ENCODE measurements around the gene EDRF1. TPM values are rescaled to one million over a fixed set of nuclear protein-coding genes. Genes with fewer than 3 reads are reported as not detected.

Gene EDRF1
- total RNA-seq, 3 donors from 2014 or later (not counting 1 experiment from before 2014, with no cell fraction given): 40.6 to 66.2 (median 57.5) TPM

DNA sequence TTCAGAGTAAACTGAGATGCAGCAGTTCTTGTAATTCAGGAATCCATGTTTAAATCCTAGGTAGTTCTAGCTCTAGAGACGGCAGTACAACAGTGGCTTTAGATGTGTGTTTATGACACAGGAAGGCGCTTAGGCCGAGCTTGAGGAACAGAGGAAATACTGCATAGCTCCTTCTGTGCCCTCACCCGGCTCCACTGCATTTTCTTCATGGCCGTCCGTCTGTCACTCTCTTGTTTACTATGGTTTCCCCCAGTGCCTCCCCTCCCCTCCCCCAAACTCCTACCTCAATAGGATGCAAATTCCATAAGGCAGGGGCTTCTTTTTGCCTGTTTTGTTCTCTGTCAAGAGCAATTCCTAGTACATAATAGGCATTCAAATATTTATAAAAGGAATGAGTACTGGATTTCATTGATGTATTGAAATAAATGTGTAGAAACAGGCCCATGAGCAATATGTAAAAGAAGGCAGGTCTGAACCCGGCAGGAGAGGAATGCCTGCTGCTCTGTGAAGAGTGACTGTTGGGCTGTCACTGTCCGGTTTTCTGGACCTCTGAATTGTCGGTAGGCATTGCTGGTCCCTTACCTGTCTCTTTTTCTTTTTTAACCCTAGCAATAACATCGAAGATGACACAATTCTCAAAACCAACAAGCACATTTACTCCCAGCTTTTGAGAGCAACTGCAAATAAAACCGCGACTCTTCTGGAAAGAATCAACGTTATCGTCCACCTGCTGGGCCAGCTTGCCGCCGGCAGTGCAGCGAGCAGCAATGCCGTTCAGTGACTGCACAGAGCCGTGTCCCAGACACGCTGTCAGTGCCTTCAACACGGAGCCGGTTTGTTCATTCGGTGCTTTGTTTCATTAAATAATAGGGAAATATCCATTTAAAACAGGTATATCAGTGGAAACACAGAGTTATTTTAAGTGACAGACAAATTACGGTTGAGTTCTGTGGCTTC, 43.5 kb downstream of the EDRF1 start:
- peaks cover 20% of the 10 kb centered on the region for H3K36me3 Mint-ChIP-seq
- DNase-seq (no peak), ATAC-seq (no peak)
- H3K4me3 ChIP-seq (ENCODE audit: low read length): no peak overlapping the region
- H3K36me3 ChIP-seq (ENCODE audit: control insufficient read depth, insufficient read depth, low read length): peaks cover 74% of the 10 kb centered on the region
- WGBS (ENCODE audit: insufficient coverage): 95% methylated on average over 23 of the region's 24 CpGs
- H3K9me3 Mint-ChIP-seq: no peaks in the 10 kb centered on the region
- no peaks in the 10 kb centered on the region for H3K4me1 Mint-ChIP-seq
- H3K27me3 Mint-ChIP-seq (ENCODE audit: low read depth in 2 of 2): no peaks in the 10 kb centered on the region
- TF ChIP-seq, protein P1, sequence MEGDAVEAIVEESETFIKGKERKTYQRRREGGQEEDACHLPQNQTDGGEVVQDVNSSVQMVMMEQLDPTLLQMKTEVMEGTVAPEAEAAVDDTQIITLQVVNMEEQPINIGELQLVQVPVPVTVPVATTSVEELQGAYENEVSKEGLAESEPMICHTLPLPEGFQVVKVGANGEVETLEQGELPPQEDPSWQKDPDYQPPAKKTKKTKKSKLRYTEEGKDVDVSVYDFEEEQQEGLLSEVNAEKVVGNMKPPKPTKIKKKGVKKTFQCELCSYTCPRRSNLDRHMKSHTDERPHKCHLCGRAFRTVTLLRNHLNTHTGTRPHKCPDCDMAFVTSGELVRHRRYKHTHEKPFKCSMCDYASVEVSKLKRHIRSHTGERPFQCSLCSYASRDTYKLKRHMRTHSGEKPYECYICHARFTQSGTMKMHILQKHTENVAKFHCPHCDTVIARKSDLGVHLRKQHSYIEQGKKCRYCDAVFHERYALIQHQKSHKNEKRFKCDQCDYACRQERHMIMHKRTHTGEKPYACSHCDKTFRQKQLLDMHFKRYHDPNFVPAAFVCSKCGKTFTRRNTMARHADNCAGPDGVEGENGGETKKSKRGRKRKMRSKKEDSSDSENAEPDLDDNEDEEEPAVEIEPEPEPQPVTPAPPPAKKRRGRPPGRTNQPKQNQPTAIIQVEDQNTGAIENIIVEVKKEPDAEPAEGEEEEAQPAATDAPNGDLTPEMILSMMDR (IDR thresholded peaks at IDR 0.05): no peak
- no peaks in the 10 kb centered on the region for H3K27me3 ChIP-seq (ENCODE audit: control insufficient read depth, insufficient read depth, low read length)
- no peaks in the 10 kb centered on the region for H3K9me3 ChIP-seq (ENCODE audit: control insufficient read depth, insufficient read depth, low read length)
- no peak overlapping the region for H3K4me3 Mint-ChIP-seq
- no peaks in the 10 kb centered on the region for H3K4me1 ChIP-seq (ENCODE audit: control insufficient read depth, insufficient read depth, low read length)
- intact Hi-C loops (cut with micrococcal nuclease): no loop called here
- no peak overlapping the region for H3K27ac Mint-ChIP-seq
- no peak overlapping the region for H3K27ac ChIP-seq (ENCODE audit: low read length)

GRCh38 chr10:125765835-125766234, 46.3 kb downstream of the EDRF1 start:
- Mint-ChIP-seq H3K27ac (peak overlapping the region in 1 of 2 donors; percentile 19), H3K9me3 (no peaks in the 10 kb centered on the region), H3K4me1 (no peaks in the 10 kb centered on the region), H3K36me3 (peaks cover 14% of the 10 kb centered on the region), H3K27me3 (ENCODE audit: low read depth in 2 of 2) (no peaks in the 10 kb centered on the region), H3K4me3 (no peak overlapping the region)
- peaks cover 49% of the 10 kb centered on the region for H3K36me3 ChIP-seq (ENCODE audit: control insufficient read depth, insufficient read depth, low read length)
- ATAC-seq (no peak), DNase-seq (no peak)
- H3K4me3 ChIP-seq (ENCODE audit: low read length): no peak overlapping the region
- TF ChIP-seq, protein P1 (IDR thresholded peaks at IDR 0.05): no peak
- WGBS (ENCODE audit: insufficient coverage): 96% methylated on average over 2 of the region's 2 CpGs
- H3K27ac ChIP-seq (ENCODE audit: low read length): no peak overlapping the region
- no peaks in the 10 kb centered on the region for H3K9me3 ChIP-seq (ENCODE audit: control insufficient read depth, insufficient read depth, low read length)
- intact Hi-C loops (cut with micrococcal nuclease): no loop called here
- no peaks in the 10 kb centered on the region for H3K27me3 ChIP-seq (ENCODE audit: control insufficient read depth, insufficient read depth, low read length)
- H3K4me1 ChIP-seq (ENCODE audit: control insufficient read depth, insufficient read depth, low read length): no peaks in the 10 kb centered on the region

DNA sequence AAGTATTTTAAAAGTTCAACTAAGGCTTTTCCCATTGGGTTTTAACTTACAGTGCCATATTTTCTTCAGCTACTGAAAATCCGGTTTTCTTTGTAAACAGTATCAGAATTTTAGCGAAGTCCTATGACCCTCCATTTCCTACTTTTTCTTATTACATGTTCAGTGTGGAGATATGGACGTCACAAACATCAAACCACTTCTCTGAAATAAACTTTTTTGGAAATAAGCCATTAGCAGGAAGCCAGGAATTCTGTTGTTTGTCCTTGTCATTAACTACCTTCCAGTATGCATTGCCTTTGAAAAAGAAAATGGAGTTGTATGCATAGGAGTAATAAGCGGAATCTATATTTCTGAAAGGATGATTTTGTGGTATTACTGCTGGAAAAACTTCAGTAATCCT, 47.0 kb downstream of the EDRF1 start:
- intact Hi-C loops (cut with micrococcal nuclease): no loop called here
- Mint-ChIP-seq H3K36me3 (peaks cover 10% of the 10 kb centered on the region), H3K27me3 (ENCODE audit: low read depth in 2 of 2) (no peaks in the 10 kb centered on the region), H3K9me3 (no peaks in the 10 kb centered on the region), H3K27ac (peak overlapping the region in 1 of 2 donors; percentile 19), H3K4me1 (no peaks in the 10 kb centered on the region), H3K4me3 (no peak overlapping the region)
- H3K27ac ChIP-seq (ENCODE audit: low read length): no peak overlapping the region
- H3K9me3 ChIP-seq (ENCODE audit: control insufficient read depth, insufficient read depth, low read length): no peaks in the 10 kb centered on the region
- DNase-seq: no peak
- no peak for ATAC-seq
- peaks cover 43% of the 10 kb centered on the region for H3K36me3 ChIP-seq (ENCODE audit: control insufficient read depth, insufficient read depth, low read length)
- H3K4me1 ChIP-seq (ENCODE audit: control insufficient read depth, insufficient read depth, low read length): no peaks in the 10 kb centered on the region
- no peaks in the 10 kb centered on the region for H3K27me3 ChIP-seq (ENCODE audit: control insufficient read depth, insufficient read depth, low read length)
- WGBS (ENCODE audit: insufficient coverage): 93% methylated on average over 3 of the region's 4 CpGs
- no peak overlapping the region for H3K4me3 ChIP-seq (ENCODE audit: low read length)
- TF ChIP-seq, protein P1 (IDR thresholded peaks at IDR 0.05): no peak

Measured in natural killer cell (primary cell).